ENCODE measurements around the gene PWWP2B.

PWWP2B gene

DNA sequence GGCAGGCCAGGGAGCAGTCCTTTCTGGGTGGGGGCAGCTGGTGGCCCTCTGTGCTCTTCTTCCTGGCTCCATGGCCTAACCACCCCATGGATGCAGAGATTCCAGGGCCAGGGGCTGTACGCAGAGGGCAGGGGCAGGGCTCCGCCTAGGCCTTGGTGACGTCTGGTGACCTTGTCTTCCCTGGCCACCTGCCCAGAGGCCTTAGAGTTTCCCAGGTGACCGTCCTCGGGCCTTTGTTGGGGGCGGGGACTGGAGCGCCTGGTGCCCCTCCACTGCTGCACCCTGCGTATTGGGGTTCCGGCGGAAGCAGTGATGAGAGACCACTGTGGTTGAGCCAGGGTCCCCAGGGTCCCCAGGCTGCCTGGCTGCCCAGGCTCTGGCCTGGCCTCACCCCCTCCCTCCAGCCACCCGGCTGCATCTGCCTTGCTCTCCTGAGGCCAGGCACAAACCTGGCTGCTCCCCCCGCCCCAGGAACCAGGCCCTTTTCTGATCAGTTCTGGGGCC is 10.3 kb downstream of the PWWP2B start:
- DNase-seq (ENCODE audit: low read depth in 2 of 2), result no peak

DNA sequence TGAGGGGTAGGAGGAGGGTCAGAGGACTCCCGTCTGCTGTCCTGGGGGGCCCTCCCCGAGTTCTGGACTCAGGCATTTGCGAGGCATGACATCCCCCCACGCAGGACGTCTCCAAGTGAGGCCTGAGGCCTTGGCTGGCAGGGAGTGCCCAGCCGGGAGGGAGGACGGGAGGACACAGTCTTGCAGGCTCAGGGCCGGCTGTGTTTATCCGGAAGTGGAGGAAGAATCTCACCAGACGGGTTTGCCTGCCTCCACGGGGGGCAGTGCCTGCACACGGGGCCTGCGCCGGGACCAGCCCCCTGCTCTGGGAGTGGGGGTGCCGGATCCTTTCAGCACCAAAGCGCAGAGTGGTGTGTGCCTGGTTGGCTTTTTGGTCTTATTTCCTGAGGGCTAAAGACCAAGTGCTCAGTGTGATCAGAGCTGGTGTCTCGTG is 10.9 kb downstream of the PWWP2B start:
- no peak for DNase-seq (ENCODE audit: low read depth in 2 of 2)

DNA sequence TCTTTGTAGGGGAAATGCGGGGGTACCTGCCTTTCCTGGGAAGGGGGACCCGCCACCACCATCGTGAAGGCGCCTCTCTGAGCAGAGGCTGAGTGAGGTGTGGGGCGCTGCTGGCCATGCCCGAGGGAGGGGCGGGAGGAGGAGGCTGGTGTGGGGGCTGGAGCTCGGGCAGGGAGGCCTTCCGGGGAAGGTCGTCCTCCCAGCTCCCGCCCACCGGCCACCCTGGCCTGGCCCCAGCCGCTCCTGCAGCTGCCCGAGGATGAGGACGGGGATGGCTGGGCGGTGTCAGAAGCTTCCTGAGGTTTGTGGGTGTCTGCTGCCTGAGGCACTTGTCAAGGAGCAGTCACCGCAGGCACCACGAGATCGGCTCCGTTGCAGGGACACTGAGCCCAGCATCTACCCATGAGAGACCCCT is 11.4 kb downstream of the PWWP2B start:
- no peak for DNase-seq (ENCODE audit: low read depth in 2 of 2)

DNA sequence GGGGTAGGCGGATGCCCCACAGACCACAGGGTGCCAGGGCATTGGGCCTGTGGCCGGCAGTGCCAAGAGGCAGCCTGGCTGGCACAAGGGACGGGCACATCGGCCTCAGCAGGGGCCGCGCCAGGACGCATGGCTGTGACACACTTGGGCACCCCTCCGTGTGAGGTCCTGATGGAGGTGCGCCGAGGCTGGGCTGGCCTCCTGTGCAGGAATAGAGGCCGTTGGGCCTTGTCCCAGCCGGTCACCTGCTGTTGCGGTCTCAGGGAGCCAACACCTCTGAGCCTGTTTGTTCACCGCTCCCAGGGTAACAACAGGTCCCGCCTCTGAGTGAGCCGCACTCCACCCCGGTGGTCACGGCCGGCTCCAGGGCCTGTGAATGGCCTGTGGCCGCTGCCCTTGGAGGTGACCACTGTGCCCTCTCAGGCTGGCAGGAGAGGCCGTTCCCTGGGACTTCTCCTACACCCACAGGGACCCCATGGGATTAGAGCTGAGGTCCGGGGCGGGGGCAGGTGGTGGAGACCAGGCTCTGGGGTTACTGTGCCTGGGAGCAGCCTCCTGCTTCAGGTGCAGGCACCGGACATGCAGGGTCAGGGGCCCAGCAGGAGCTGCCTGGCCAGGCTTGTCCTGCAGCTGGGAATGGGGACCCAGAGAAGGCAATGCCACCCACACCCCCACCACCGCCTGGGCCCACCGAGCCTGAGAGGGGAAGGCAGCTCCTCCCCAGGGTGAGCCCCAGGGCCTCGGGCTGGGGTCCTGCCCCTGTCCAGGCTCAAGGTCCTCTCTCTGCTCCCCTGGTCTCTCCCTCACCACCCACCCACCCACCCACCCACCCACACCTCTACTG is 12.0 kb downstream of the PWWP2B start:
- DNase-seq (ENCODE audit: low read depth in 2 of 2), result no peak

DNA sequence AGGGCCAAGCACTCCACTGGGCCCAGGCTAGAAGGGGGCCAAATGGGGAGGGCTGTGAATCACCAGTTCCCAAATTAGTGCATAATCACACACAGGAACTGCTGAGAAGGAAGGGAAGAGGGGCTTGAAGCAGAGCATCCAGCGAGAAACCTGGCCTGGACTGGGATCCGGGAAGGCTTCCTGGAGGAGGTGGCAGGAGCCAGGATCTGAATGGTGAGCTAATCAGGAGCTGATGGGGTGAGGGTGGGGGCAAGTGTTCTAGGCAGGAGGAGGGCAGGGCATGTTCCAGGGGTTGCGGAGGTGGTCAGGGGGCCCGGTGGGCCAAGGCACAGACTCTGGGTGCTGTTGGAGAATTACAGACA is 12.6 kb downstream of the PWWP2B start:
- no peak for DNase-seq (ENCODE audit: low read depth in 2 of 2)

DNA sequence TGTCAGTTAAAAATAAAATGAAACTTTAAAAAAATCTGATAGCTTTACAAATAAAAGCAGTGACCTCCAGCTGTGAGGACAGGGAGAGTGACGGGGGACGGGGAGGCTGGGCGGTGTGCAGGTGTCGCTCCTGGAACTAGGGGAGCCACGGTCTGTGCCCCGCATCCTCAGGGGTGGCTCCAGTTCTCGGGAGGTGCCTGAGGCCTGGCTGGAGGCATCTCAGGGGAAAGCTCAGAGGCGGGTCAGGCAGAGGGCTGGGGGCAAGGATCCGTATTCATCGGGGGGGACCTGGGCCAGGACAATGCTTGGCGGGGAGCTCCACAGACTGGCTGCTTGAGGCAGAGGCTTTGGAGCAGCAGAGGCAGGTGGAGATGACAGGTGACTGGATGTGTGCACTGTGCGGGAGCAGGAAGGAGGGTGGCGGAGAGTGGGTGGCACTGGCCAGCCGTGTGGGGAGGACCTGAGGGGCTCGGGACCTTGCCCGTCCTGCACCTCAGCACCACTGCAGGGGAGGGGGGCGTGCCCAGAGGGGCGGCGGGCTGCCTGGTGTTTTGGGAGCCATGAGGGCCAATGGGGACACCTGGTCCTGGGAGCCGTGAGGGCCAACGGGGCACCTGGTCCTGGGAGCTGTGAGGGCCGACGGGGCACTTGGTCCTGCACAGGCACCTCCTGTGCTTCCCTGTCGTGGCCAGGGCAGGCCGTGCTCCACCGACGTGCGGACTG is 13.2 kb downstream of the PWWP2B start:
- no peak for DNase-seq (ENCODE audit: low read depth in 2 of 2)

DNA sequence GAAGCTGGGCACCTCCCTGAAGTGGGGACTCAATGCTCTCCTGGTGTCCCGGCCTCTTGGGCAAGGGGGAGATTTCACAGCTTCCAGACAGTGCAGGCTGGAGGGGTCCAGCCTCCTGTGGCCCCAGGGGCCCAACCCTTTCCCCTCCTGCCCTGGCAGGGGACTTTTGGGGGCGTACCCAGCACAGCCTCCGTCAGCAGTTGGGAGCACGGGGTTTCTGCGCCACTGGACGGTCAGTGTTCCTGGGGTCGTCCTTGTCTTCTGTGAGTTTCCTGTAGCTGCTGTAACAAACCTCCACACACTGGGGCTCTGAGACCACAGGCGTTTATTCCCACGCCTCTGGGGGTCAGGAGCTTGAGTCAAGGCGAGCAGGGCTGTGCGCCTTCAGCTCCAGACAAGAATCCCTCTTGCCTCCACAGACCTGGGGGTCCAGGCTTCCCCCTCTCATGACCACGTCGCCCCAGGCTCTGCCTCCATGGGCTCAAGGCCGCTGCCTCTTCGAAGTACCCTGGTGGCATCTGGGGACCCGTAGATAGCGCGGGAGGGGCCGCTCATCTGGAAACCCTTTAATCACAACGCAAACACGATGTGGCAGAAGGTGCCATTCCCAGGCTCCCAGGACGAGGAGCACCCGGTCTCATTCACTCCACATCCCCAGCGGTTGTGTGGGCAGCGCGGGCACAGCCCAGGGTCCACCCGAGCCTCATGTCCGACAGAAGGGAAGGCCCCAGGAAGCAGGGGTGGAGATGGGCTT is 14.0 kb downstream of the PWWP2B start:
- DNase-seq (ENCODE audit: low read depth in 2 of 2), result no peak

DNA sequence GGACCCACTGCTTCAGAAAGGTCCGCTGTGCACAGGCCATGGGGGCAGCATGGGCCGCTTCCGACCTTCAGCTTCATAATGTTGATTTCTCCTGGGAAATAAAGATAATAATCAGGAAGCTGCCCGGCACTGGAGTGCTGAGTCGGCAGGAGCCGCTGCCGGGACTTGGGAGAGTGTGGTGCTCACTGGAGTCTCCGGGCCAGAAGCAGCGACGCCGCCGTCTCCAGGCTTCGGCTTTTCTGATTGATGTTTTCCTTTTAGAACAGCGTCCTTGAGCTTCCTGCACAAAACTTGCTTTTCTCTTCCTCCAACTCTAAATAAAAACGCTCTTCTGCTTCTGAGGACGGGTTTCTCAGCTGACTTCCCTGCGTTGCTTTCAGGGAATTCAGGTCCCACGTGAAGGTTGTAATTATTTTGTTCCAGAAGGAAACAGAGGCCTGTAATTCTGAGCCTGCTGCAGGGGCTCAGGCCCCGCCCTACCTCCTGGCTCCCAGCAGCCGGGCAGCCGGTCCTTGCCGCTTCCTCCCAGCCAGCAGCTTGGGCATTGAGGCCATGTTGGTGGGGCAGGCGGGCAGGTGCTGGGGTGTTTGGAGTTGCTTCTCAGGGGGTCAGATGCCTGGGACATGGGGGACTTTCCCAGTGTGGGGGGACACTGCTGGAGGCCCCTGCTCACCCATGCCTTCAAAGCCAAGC is 14.7 kb downstream of the PWWP2B start:
- DNase-seq (ENCODE audit: low read depth in 2 of 2), result no peak

DNA sequence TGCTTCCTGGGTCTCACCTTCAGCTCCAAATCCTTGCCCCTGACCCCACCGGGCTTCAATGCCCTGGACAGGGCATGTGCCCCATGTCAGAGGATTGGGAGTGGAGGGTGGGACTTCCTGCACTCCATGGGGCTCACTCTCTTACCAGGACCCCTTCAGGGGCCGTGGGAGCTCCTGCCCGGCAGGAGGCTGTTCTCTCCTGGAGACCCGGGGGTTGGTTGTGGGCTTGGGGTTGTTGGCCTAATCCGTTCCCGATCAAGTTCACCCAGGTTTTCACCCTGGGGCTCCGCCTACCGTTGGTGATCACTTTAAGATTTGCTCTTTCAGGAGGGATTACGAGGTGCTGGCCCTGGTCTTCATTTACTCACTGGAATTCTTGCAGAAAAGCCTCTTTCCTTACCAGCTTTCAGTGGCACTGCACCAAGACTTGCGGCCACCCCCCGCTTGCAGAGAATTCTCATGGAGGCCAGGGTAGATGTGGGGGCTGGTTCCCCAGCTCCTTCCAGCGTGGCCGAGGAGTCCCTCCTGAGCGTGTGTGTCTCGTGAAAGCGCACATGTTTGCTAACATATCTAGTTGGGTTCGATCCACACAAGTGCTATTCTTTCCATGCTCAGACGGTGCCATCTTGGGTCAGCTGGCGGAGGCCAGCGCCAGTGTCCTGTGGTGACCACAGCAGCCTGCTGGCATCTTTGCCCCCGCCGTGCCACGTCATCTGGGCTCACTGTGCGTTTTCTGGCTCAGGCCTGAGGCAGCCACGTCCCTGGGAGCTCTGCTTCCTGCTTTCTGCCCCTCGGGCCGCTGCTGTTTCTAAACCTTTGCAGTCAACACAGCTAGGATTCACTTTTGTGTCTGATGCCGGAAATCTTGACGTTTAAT is 15.6 kb downstream of the PWWP2B start:
- DNase-seq (ENCODE audit: low read depth in 2 of 2), result no peak

DNA sequence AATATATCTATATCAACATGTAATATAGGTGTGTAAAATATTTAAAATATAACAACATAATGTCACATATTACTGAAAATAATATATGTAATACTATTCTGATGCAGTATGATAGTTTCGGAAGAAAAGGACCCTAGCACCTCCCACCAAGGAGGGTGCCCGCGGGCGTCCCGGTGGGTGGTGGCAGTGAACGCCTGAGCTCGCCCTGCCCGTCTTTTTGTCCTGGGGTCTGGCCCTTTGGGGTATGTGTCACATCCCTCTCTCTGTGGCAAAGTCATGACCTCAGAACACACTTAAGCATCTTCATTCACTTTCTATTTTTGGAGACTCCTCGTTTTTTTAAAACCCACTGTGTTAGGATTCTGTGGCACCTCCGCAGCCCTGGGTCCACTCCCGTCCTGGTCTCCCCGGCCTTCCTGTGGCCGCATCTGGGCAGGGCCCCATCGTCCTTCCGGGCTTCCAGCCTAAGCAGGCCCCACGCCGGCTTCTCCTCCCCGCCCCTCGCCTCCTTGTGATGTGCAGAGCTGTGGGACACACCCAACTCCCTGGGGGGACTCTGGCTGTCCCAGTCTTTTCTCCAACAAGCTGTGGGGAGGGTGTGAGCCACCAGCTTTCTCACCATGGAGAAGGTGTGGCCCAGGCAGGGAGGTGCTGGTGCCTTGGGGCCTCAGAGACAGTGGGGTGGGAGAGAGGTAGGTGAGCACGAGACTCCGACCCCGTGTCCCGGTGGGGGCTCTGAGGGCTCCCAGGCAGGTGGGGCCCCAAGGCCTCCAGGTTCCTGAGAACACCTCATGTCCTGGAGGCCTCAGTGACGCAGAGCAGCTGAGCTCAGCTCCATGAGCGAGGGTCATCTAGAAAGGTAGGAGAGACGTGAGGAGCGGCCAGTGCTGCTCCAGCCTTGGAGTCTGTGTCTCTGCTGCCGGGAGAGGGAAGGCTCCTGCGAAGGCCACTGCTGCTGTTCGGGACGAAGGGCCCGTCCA is 16.5 kb downstream of the PWWP2B start:
- no peak for DNase-seq (ENCODE audit: low read depth in 2 of 2)

DNA sequence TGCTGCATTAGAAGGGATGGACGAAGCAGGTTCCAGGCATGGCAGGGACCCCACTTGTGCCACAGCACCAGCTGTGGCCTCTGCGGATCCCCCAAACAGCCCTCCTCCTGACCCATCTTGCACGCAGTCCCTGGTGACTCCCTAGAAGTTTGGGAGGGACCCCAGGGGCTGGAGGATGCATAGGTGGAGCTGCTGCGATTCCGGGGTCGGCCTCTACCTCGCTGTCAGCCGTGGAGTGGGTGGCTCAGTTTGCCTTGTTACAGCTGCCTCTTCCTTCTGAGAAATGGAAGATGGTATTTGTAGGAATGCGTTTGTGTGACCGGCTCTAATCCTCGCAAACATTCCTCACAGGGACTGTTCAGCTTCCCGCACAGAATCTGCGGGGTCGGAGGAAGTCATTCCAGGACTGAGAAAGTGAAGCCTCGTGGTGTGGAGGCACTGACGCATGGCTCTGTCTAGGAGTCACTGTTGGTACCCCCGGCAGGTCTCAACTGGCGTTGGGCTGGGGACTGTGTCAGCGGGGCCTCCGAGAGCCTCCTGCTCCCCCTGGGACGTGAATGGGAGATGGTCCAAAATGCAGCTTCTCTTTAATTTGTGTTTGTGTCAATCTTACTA is 17.5 kb downstream of the PWWP2B start:
- DNase-seq (ENCODE audit: low read depth in 2 of 2), result no peak

DNA sequence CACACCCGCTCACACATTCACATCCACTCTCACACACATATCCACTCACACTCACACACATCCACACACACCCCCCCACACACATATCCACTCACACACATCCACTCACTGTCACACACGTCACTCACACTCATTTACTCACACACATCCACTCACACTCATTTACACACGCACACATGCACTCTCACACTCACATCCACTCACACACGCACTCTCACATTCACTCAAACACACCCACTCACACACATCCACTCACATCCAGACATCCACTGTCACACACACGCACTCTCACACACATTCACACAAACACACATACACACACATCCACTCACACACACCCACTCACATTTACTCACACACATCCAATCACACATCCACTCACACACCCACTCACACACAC is 18.3 kb downstream of the PWWP2B start:
- DNase-seq (ENCODE audit: low read depth in 2 of 2), result no peak

DNA sequence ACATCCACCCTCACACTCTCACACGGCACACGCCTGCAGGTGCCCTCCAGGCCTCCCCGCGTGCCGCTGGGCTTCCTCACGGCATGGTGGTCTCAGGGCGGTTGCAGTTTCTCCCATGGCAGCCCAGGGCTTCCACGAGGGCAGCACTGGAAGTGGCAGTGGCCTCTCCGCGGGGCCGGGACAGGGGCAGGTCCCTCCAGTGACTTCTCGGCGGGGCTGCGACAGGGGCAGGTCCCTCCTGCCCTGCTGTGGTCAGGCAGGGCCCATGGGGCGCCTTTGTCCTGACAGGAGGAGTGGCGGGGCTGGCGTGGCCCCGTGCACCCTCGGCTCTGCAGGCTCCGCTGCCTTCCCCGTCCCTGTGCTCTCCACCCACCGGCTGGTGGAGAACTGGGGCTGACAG is 19.0 kb downstream of the PWWP2B start:
- no peak for DNase-seq (ENCODE audit: low read depth in 2 of 2)

DNA sequence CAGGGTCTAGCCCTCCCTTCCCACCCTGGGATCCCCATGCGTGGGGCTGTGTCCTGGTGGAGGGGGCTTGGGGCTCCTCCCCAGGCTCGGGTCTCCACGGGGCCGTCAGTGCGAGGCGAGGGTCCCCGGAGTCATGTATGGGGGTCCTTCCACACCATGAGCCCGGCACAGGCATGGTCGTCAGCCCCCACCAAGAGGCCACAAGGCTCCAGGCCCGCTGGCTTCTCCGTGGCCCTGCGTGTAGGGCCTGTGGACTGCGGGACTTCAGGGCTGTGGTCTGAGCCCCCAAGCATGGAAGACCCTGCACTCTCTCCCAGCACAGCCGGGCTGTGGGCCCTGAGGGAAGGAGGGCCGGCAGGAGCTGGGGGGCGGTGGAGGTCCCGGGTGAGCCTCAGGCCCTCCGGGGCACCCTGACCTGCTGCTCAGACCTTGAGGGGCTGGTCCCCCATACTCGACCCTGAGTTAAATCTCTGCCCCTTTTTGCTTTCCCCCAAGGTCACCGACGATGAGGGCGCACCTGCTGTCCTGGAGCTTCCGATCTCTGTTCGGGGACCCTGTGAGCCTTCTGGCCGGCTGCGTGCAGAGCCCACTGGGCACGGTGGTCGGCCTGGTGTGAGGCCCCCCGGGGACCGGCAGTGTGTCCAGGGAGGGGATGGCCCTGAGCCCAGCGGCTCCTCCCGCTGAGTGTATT is 19.7 kb downstream of the PWWP2B start:
- no peak for DNase-seq (ENCODE audit: low read depth in 2 of 2)

DNA sequence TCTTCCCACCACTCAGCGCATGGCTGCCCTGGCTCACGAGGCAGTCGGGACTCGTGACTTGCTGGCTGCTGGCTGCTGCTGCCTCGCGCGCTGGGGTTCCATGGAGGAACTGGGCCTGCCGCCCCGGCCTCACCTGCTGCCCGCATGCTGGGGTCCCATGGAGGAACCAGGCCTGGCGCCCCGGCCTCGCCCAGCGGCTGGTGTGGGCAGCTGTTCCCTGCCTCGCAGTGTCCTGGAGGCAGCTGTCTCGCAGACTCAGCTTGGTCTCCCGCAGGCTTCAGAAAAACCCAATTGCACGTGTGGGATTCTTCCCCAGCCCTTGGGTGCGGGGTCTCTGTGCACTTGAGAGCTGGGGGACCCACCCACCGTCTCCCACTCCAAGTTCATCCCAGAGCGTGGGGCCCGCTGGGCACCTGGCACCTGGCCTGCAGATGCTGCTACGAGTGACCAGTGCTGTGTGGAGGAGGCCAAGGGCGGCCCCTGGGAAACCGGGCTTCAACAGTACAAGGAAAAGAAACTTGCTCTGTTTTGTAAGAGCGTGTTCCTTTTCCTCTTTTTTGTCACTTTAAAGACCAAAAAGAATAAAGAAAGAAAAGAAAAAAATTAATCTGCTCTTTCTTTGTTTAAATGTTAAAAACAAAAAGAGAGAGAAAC is 20.4 kb downstream of the PWWP2B start:
- no peak for DNase-seq (ENCODE audit: low read depth in 2 of 2)

DNA sequence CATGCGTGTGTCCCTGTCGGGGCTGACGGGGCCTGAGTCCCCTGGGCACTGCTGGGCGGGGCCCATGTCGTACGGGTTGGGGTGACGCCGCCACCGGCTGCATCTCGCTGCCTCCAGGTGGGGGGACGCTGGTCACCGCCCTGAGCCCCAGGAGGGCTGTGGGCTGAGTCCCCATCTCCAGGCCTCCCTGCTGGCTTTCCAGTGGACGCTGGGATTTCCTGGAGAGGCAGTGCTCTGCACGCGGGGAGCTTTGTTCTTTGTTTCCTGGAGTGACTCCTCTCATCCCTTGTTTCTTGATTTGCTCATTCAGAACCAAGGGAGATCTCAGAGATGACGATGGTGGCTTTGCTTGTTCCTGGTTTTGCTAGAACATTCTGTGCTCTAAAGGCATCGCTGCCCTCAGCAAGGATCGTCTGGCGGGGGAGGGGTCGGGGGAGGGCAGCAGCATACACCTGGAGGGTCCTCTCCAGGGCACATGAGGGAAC is 21.0 kb downstream of the PWWP2B start:
- DNase-seq (ENCODE audit: low read depth in 2 of 2), result no peak

DNA sequence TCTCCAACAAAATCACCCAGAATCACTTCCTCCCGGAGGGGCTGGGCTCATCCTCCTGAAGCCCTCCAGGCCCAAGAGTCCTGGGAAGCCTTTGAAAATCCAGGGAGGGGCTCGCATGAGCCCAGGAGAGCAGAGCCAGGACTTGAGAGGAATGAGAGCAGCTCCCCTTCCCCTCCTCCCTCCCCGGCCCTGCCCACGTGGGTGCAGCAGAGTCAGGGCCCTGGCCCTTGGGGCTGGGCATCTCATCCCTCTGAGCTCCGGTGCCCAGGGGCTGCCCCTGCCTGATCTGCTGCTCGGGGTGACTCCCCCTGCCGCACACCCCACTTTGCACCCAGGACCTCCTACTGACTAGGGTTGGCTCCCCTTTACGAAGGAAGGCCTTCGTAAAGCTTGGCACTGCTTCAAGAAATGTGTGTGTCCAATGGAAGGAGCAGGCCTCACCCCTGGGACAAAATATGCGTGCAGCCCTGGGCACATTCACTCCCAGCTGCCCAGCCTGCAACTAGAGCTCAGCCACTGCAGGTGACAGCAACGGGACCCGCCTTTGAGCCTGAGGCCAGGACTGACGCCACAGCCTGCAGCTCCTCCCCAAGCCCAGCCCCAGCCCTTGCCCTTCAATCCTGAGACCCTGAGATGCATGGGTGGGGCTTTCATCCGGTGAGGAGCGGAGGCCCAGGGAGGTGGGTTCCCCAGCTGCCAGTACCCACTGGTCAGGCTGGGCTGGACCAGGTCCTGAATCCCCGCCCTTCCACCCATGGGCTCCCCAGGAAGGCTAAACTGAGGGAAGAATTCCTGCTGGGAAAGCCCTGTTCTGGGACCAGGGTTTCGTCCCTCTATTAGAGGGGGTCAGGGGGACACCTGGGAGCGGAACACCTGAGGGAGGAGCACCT is 21.8 kb downstream of the PWWP2B start:
- no peak for DNase-seq (ENCODE audit: low read depth in 2 of 2)
